Natural killer cell (primary cell): ENCODE measurements around the gene ARID1B. TPM values are rescaled to one million over a fixed set of nuclear protein-coding genes. Genes with fewer than 3 reads are reported as not detected.

Experiments
- ATAC-seq, 3 donors: fragments of 150-1000 bp in 2 of 3; fragments of 200-7000 bp in 1 of 3; cut with Tn5 transposase; 1 replicate in 1 of 3; 2 replicates in 2 of 3; pipeline ENCODE4 v1.10.0; 2021; ENCODE audit warnings: mild to moderate bottlenecking in 2 of 3, moderate library complexity in 2 of 3
- DNase-seq, 2 donors: peaks; one replicate each; pipeline versions ENCODE4 v3.0.0 to v3.0.0-alpha.2; 2013 to 2021; ENCODE audit warnings: mixed read lengths in 1 of 2
- H3K27ac ChIP-seq: one replicate; pipeline ENCODE4 v1.5.1; 2013; ENCODE audit warnings: mild to moderate bottlenecking, low read length
- H3K27me3 ChIP-seq: one replicate; pipeline ENCODE4 v1.6.1; 2013; ENCODE audit warnings: low read length; ENCODE audit not compliant: control insufficient read depth, insufficient read depth
- H3K36me3 ChIP-seq: one replicate; pipeline ENCODE4 v1.6.1; 2013; ENCODE audit warnings: low read length; ENCODE audit not compliant: control insufficient read depth, insufficient read depth
- H3K4me1 ChIP-seq: one replicate; pipeline ENCODE4 v1.6.1; 2013; ENCODE audit warnings: low read length; ENCODE audit not compliant: control insufficient read depth, insufficient read depth
- H3K4me3 ChIP-seq: one replicate; pipeline ENCODE4 v1.5.1; 2013; ENCODE audit warnings: low read length
- H3K9me3 ChIP-seq: one replicate; pipeline ENCODE4 v1.6.1; 2013; ENCODE audit warnings: low read length; ENCODE audit not compliant: control insufficient read depth, insufficient read depth
- H3K27ac Mint-ChIP-seq, 2 donors: one replicate each; pipeline ENCODE4 v1.8.0; 2022; ENCODE audit warnings: mild to moderate bottlenecking in 2 of 2, mixed read lengths in 2 of 2, moderate library complexity in 1 of 2
- H3K27me3 Mint-ChIP-seq, 2 donors: one replicate each; pipeline ENCODE4 v1.8.0; 2022; ENCODE audit warnings: low read depth in 2 of 2, mixed read lengths in 2 of 2
- H3K36me3 Mint-ChIP-seq: one replicate; pipeline ENCODE4 v1.8.0; 2022; ENCODE audit warnings: mixed read lengths
- H3K4me1 Mint-ChIP-seq, 2 donors: one replicate each; pipeline ENCODE4 v1.8.0; 2022; ENCODE audit warnings: mixed read lengths in 2 of 2
- H3K4me3 Mint-ChIP-seq: one replicate; pipeline ENCODE4 v1.8.0; 2022; ENCODE audit warnings: mild to moderate bottlenecking, moderate library complexity, mixed read lengths
- H3K9me3 Mint-ChIP-seq, 2 donors: one replicate each; pipeline ENCODE4 v1.8.0; 2022; ENCODE audit warnings: mixed read lengths in 2 of 2
- CTCF ChIP-seq: fragments of 200-600 bp; IDR thresholded peaks from one replicate; pipeline ENCODE4 v1.8.0; 2022; ENCODE audit warnings: antibody characterized with exemption
- WGBS: methylation state at CpG from one replicate; pipeline ENCODE4 v1.1.7; 2013; ENCODE audit warnings: missing lambda C conversion rate; ENCODE audit not compliant: insufficient coverage; 5-methylcytosine and 5-hydroxymethylcytosine counted together
- intact Hi-C: fragments of 100-400 bp; cut with micrococcal nuclease; formaldehyde crosslinking; loops from one replicate; pipeline ENCODE4 v1.14.2; 2022
- total RNA-seq, 4 donors: library from RNA; stranded (reverse); fragments of 120-200 nt in 1 of 4; gene quantifications; one replicate each; pipeline versions ENCODE4 v1.2.3 to v1.2.4, GENCODE V29; 2013 to 2022

Gene ARID1B
- total RNA-seq, 3 donors from 2014 or later (not counting 1 experiment from before 2014, with no cell fraction given), result 180 to 201 (median 189) TPM

GRCh38 chr6:157121897-157122296 lies 344.7 kb downstream of the ARID1B start:
- H3K27me3 Mint-ChIP-seq, result no peaks in the 10 kb centered on the region
- DNase-seq (no peak), ATAC-seq (no peak)
- Histone ChIP-seq H3K4me1 (peaks cover 10% of the 10 kb centered on the region), H3K27ac (no peak overlapping the region), H3K4me3 (no peak overlapping the region), H3K27me3 (no peaks in the 10 kb centered on the region), H3K36me3 (peaks cover under 1% of the 10 kb centered on the region), H3K9me3 (no peaks in the 10 kb centered on the region)
- H3K4me1 Mint-ChIP-seq, result peaks cover 33 to 39% of the 10 kb centered on the region in 2 donors
- no peak for TF ChIP-seq CTCF
- no peak overlapping the region for H3K4me3 Mint-ChIP-seq
- 98% methylated on average over 3 of the region's 6 CpGs for WGBS
- H3K9me3 Mint-ChIP-seq, result no peaks in the 10 kb centered on the region
- H3K36me3 Mint-ChIP-seq, result no peaks in the 10 kb centered on the region
- no peak overlapping the region for H3K27ac Mint-ChIP-seq
- intact Hi-C loops, result no loop called here

- Mint-ChIP-seq H3K27me3 (no peaks in the 10 kb centered on the region), H3K27ac (no peak overlapping the region), H3K4me3 (no peak overlapping the region), H3K9me3 (no peaks in the 10 kb centered on the region), H3K36me3 (no peaks in the 10 kb centered on the region), H3K4me1 (peaks cover 36 to 42% of the 10 kb centered on the region in 2 donors)
- H3K27ac ChIP-seq, result no peak overlapping the region
- no peak for DNase-seq
- no peak for ATAC-seq
- no peak for TF ChIP-seq CTCF
- intact Hi-C loops, result no loop called here
- H3K36me3 ChIP-seq, result no peaks in the 10 kb centered on the region
- no peak overlapping the region for H3K4me3 ChIP-seq
- H3K27me3 ChIP-seq, result no peaks in the 10 kb centered on the region
- H3K4me1 ChIP-seq, result peaks cover 10% of the 10 kb centered on the region
- no peaks in the 10 kb centered on the region for H3K9me3 ChIP-seq
- over 99% methylated on average over 5 of the region's 6 CpGs for WGBS
Observed at GRCh38 chr6:157123234-157123633, 346.1 kb downstream of the ARID1B start.

- H3K4me3 Mint-ChIP-seq, result no peak overlapping the region
- TF ChIP-seq CTCF, result no peak
- DNase-seq, result no peak
- Histone ChIP-seq H3K9me3 (no peaks in the 10 kb centered on the region), H3K4me3 (no peak overlapping the region), H3K4me1 (peaks cover 10% of the 10 kb centered on the region), H3K27ac (no peak overlapping the region), H3K36me3 (no peaks in the 10 kb centered on the region), H3K27me3 (no peaks in the 10 kb centered on the region)
- no peaks in the 10 kb centered on the region for H3K27me3 Mint-ChIP-seq
- 61% methylated on average over 5 of the region's 5 CpGs for WGBS
- H3K36me3 Mint-ChIP-seq, result no peaks in the 10 kb centered on the region
- H3K4me1 Mint-ChIP-seq, result peaks cover 45 to 47% of the 10 kb centered on the region in 2 donors
- intact Hi-C loops, result no loop called here
- ATAC-seq, result no peak
- H3K27ac Mint-ChIP-seq, result peak overlapping the region; percentile 52 to 67
- no peaks in the 10 kb centered on the region for H3K9me3 Mint-ChIP-seq
Observed at GRCh38 chr6:157124485-157125254, 347.5 kb downstream of the ARID1B start.

- Mint-ChIP-seq H3K36me3 (no peaks in the 10 kb centered on the region), H3K4me3 (no peak overlapping the region), H3K27me3 (no peaks in the 10 kb centered on the region), H3K4me1 (peaks cover 42 to 50% of the 10 kb centered on the region in 2 donors), H3K27ac (peak overlapping the region; percentile 52 to 67), H3K9me3 (no peaks in the 10 kb centered on the region)
- WGBS, result 93% methylated on average over 6 of the region's 7 CpGs
- Histone ChIP-seq H3K4me3 (no peak overlapping the region), H3K36me3 (no peaks in the 10 kb centered on the region), H3K27me3 (no peaks in the 10 kb centered on the region), H3K27ac (no peak overlapping the region), H3K9me3 (no peaks in the 10 kb centered on the region), H3K4me1 (peaks cover 10% of the 10 kb centered on the region)
- DNase-seq, result no peak
- no peak for ATAC-seq
- no peak for TF ChIP-seq CTCF
- intact Hi-C loops, result no loop called here
Observed at GRCh38 chr6:157125531-157125930, 348.4 kb downstream of the ARID1B start.
